HG02840 (cell line): Measurements from ENCODE around the gene C9orf72.
"Not testable (repeated sequence)": the region's sequence is repeated elsewhere in the genome, so short reads cannot be mapped to it uniquely, and the experiment has no call there.

Source experiments
- ATAC-seq: cut with Tn5 transposase; IDR thresholded peaks from one replicate; pipeline ENCODE4 v1.9.1; 2021; ENCODE audit warnings: mild to moderate bottlenecking, moderate library complexity, moderate number of reproducible peaks; ENCODE audit not compliant: unreplicated experiment, low FRiP score

C9orf72 gene

GRCh38 chr9:27572918-27573633, at the start of gene C9orf72:
C9orf72 (minus strand) TSS chr9:27573481; CDS start chr9:27567120, 6,361 bp downstream.
- peak; percentile 67 for ATAC-seq

- no peak for ATAC-seq
Measured at GRCh38 chr9:27622693-27623340, 49.5 kb upstream of the C9orf72 start.

GRCh38 chr9:27619743-27620142, 46.5 kb upstream of the C9orf72 start:
- ATAC-seq = no peak

GRCh38 chr9:27618066-27618465, 44.8 kb upstream of the C9orf72 start:
- ATAC-seq = no peak

GRCh38 chr9:27614551-27614950, 41.3 kb upstream of the C9orf72 start:
- ATAC-seq = no peak

- not testable (repeated sequence) for ATAC-seq
Measured at GRCh38 chr9:27612036-27612435, 38.8 kb upstream of the C9orf72 start.

GRCh38 chr9:27610622-27611021, 37.3 kb upstream of the C9orf72 start:
- no peak for ATAC-seq

GRCh38 chr9:27602954-27603353, 29.7 kb upstream of the C9orf72 start:
- ATAC-seq = no peak

- ATAC-seq = no peak
Measured at GRCh38 chr9:27602142-27602861, 29.0 kb upstream of the C9orf72 start.

- ATAC-seq = no peak
Measured at GRCh38 chr9:27601396-27601795, 28.1 kb upstream of the C9orf72 start.

GRCh38 chr9:27600256-27600655, 27.0 kb upstream of the C9orf72 start:
- no peak for ATAC-seq

- no peak for ATAC-seq
Measured at GRCh38 chr9:27599870-27600238, 26.6 kb upstream of the C9orf72 start.

GRCh38 chr9:27599102-27599869, 26.0 kb upstream of the C9orf72 start:
- ATAC-seq = no peak

GRCh38 chr9:27595733-27596132, 22.5 kb upstream of the C9orf72 start:
- no peak for ATAC-seq

- ATAC-seq = no peak
Measured at GRCh38 chr9:27591672-27592071, 18.4 kb upstream of the C9orf72 start.

GRCh38 chr9:27591093-27591492, 17.8 kb upstream of the C9orf72 start:
- ATAC-seq = no peak

GRCh38 chr9:27590651-27591050, 17.4 kb upstream of the C9orf72 start:
- ATAC-seq = no peak

GRCh38 chr9:27589462-27589861, 16.2 kb upstream of the C9orf72 start:
- ATAC-seq = no peak

- ATAC-seq = no peak
Measured at GRCh38 chr9:27586304-27586703, 13.0 kb upstream of the C9orf72 start.

GRCh38 chr9:27584931-27585330, 11.7 kb upstream of the C9orf72 start:
- no peak for ATAC-seq

- no peak for ATAC-seq
Measured at GRCh38 chr9:27582794-27583193, 9.5 kb upstream of the C9orf72 start.
